Fibroblast of pulmonary artery (primary cell): Measurements from ENCODE around the gene UTS2R.

Experiments
- DNase-seq: peaks from one replicate; pipeline ENCODE4 v3.0.0-alpha.2; 2010; ENCODE audit warnings: low read depth
- H3K4me3 ChIP-seq: replicated peaks from 2 replicates; pipeline ENCODE4 v1.5.1; 2011; ENCODE audit warnings: low read depth, mild to moderate bottlenecking, control low read depth, low read length, moderate library complexity
- CTCF ChIP-seq: IDR thresholded peaks from 2 replicates; pipeline ENCODE4 v1.5.1; 2011; ENCODE audit warnings: mild to moderate bottlenecking, control low read depth, low read length, inconsistent platforms; ENCODE audit errors: missing control alignments

UTS2R gene

GRCh38 chr17:82325286-82326180 lies 46.0 kb upstream of the UTS2R start:
- TF ChIP-seq CTCF: no peak
- H3K4me3 ChIP-seq: no peak overlapping the region

GRCh38 chr17:82327289-82327688 lies 44.3 kb upstream of the UTS2R start:
- no peak overlapping the region for H3K4me3 ChIP-seq
- TF ChIP-seq CTCF: no peak
- no peak for DNase-seq

More at GRCh38 chr17:82325286-82326180, 46.0 kb upstream of the UTS2R start:
- DNase-seq: no peak

- H3K4me3 ChIP-seq: no peak overlapping the region
- no peak for DNase-seq
- no peak for TF ChIP-seq CTCF
Measured at GRCh38 chr17:82327757-82328140, 43.8 kb upstream of the UTS2R start.

- no peak for TF ChIP-seq CTCF
- no peak overlapping the region for H3K4me3 ChIP-seq
- DNase-seq: no peak
Measured at GRCh38 chr17:82328141-82328993, 43.2 kb upstream of the UTS2R start.

GRCh38 chr17:82328994-82329507 lies 42.5 kb upstream of the UTS2R start:
- no peak overlapping the region for H3K4me3 ChIP-seq
- no peak for DNase-seq
- TF ChIP-seq CTCF: no peak

GRCh38 chr17:82329683-82330321 lies 41.8 kb upstream of the UTS2R start:
- DNase-seq: no peak
- no peak overlapping the region for H3K4me3 ChIP-seq
- TF ChIP-seq CTCF: no peak
